MM.1S (cell line): ENCODE data around the gene CCR5AS.

Source experiments
- DNase-seq: peaks from one replicate; pipeline ENCODE4 v3.0.0-alpha.2; 2015
- H2AFZ ChIP-seq: fragments of 300-600 bp; sonication (generic); 2 replicates; pipeline ENCODE4 v1.6.0; 2016; ENCODE audit warnings: antibody characterized with exemption, low read length
- H3F3A ChIP-seq: fragments of 300-600 bp; sonication (generic); 2 replicates; pipeline ENCODE4 v1.6.1; 2016; ENCODE audit warnings: mild to moderate bottlenecking, antibody characterized with exemption, low read length, moderate library complexity, mixed read lengths; ENCODE audit not compliant: insufficient read depth
- H3K27ac ChIP-seq: fragments of 300-600 bp; sonication (generic); 2 replicates; pipeline ENCODE4 v1.5.1; 2016; ENCODE audit warnings: mild to moderate bottlenecking, low read length
- H3K27me3 ChIP-seq: fragments of 300-600 bp; sonication (generic); replicated peaks from 2 replicates; pipeline ENCODE4 v1.6.0; 2016; ENCODE audit warnings: low read length; ENCODE audit not compliant: insufficient read depth
- H3K36me3 ChIP-seq: fragments of 300-600 bp; sonication (generic); replicated peaks from 2 replicates; pipeline ENCODE4 v1.6.1; 2016; ENCODE audit warnings: mild to moderate bottlenecking, low read length, mixed read lengths; ENCODE audit not compliant: insufficient read depth
- H3K4me1 ChIP-seq: fragments of 300-600 bp; sonication (generic); 2 replicates; pipeline ENCODE4 v1.6.1; 2016; ENCODE audit warnings: low read length, mixed read lengths
- H3K4me2 ChIP-seq: fragments of 300-600 bp; sonication (generic); 2 replicates; pipeline ENCODE4 v1.6.0; 2016; ENCODE audit warnings: low read depth, low read length
- H3K4me3 ChIP-seq: fragments of 300-600 bp; sonication (generic); 2 replicates; pipeline ENCODE4 v1.5.1; 2016; ENCODE audit warnings: low read length, mixed read lengths
- H3K79me2 ChIP-seq: fragments of 300-600 bp; sonication (generic); 2 replicates; pipeline ENCODE4 v1.6.1; 2016; ENCODE audit warnings: mixed run types, low read length, mixed read lengths
- H3K9ac ChIP-seq: fragments of 300-600 bp; sonication (generic); 2 replicates; pipeline ENCODE4 v1.6.1; 2016; ENCODE audit warnings: low read length, mixed read lengths
- H3K9me2 ChIP-seq: fragments of 300-600 bp; sonication (generic); replicated peaks from 2 replicates; pipeline ENCODE4 v1.6.1; 2016; ENCODE audit warnings: mild to moderate bottlenecking, low read length, mixed read lengths; ENCODE audit not compliant: insufficient read depth
- H3K9me3 ChIP-seq: fragments of 300-600 bp; sonication (generic); replicated peaks from 2 replicates; pipeline ENCODE4 v1.6.1; 2016; ENCODE audit warnings: mild to moderate bottlenecking, low read length, mixed read lengths; ENCODE audit not compliant: insufficient read depth
- H4K20me1 ChIP-seq: fragments of 300-600 bp; sonication (generic); 2 replicates; pipeline ENCODE4 v1.6.1; 2016; ENCODE audit warnings: mild to moderate bottlenecking, low read length, moderate library complexity, mixed read lengths; ENCODE audit not compliant: insufficient read depth
- EZH2 ChIP-seq: fragments of 300-600 bp; sonication (generic); optimal IDR thresholded peaks from 2 replicates; pipeline ENCODE3; 2017; ENCODE audit warnings: low read depth, mild to moderate bottlenecking, antibody characterized with exemption, low read length, mixed read lengths
- EZH2phosphoT487 ChIP-seq: fragments of 300-600 bp; sonication (generic); IDR thresholded peaks from 2 replicates; pipeline ENCODE4 v1.6.1; 2018; ENCODE audit warnings: antibody characterized with exemption, low read length
- TF ChIP-seq, protein P1 (sequence below): fragments of 300-600 bp; sonication (generic); IDR thresholded peaks from 2 replicates; pipeline ENCODE4 v1.5.1; 2016; ENCODE audit warnings: antibody characterized with exemption, low read length, mixed read lengths

Gene CCR5AS

GRCh38 chr3:46353090-46353489, 53.8 kb downstream of the CCR5AS start:
- Histone ChIP-seq H2AFZ (no peak overlapping the region), H4K20me1 (no peaks in the 10 kb centered on the region), H3K27ac (no peak overlapping the region; the same call in 1 of the 2 replicates), H3K9ac (no peak overlapping the region), H3K27me3 (no peaks in the 10 kb centered on the region), H3K4me3 (no peak overlapping the region), H3K9me3 (no peaks in the 10 kb centered on the region), H3K9me2 (no peaks in the 10 kb centered on the region), H3K36me3 (no peaks in the 10 kb centered on the region), H3F3A (peaks cover 43% of the 10 kb centered on the region), H3K4me2 (no peak overlapping the region), H3K79me2 (peaks cover 17% of the 10 kb centered on the region; the same call in 1 of the 2 replicates), H3K4me1 (peaks cover 79% of the 10 kb centered on the region)
- no peak for DNase-seq
- TF ChIP-seq, protein P1, sequence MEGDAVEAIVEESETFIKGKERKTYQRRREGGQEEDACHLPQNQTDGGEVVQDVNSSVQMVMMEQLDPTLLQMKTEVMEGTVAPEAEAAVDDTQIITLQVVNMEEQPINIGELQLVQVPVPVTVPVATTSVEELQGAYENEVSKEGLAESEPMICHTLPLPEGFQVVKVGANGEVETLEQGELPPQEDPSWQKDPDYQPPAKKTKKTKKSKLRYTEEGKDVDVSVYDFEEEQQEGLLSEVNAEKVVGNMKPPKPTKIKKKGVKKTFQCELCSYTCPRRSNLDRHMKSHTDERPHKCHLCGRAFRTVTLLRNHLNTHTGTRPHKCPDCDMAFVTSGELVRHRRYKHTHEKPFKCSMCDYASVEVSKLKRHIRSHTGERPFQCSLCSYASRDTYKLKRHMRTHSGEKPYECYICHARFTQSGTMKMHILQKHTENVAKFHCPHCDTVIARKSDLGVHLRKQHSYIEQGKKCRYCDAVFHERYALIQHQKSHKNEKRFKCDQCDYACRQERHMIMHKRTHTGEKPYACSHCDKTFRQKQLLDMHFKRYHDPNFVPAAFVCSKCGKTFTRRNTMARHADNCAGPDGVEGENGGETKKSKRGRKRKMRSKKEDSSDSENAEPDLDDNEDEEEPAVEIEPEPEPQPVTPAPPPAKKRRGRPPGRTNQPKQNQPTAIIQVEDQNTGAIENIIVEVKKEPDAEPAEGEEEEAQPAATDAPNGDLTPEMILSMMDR = no peak
- TF ChIP-seq EZH2phosphoT487 = no peak
- TF ChIP-seq EZH2 = no peak

DNA sequence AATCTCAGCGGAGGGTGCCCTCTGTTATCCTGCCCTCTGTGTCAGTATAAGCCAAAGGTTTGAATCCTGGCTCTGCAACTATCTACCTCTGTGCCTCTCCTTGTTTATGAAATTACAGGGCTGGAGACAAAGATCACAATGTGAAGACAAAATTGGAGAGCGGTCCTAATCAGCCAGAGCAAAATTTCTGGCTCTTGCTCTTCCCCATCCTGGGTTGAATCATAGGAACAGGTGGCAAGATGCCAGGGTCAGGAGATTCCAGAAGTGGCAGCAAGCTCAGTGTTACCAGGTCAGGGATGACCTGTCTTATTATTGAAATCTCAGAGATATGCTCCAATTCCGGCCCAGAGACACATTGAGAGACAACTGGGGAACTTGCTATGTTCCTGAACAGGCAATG, 55.2 kb downstream of the CCR5AS start:
- H3K4me3 ChIP-seq = no peak overlapping the region
- TF ChIP-seq EZH2 = no peak
- no peak for TF ChIP-seq EZH2phosphoT487
- TF ChIP-seq, protein P1 = no peak

DNA sequence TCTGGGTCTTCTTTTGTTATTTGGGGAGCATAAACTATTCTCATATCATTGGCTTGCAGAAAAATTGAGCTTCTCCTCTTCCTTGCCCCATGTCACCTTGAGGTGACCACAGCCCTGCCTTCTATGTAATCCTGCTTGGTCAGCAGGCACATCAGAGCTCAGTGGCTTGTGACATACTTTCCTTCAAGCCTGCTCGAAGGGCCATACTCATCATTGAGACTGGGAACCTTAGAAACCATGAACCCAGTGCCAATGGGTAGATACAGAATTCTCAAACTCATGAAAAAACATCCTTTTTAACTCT, 56.7 kb downstream of the CCR5AS start:
- DNase-seq = peak; percentile 97
- Histone ChIP-seq H3K4me1 (peaks cover 76% of the 10 kb centered on the region), H3K27ac (peak overlapping the region; percentile 99), H3K9ac (peak overlapping the region; percentile 83), H3K36me3 (no peaks in the 10 kb centered on the region), H3K9me3 (no peaks in the 10 kb centered on the region), H3K27me3 (no peaks in the 10 kb centered on the region), H3K9me2 (no peaks in the 10 kb centered on the region), H3K79me2 (peaks cover 9% of the 10 kb centered on the region; the same call in 1 of the 2 replicates), H4K20me1 (no peaks in the 10 kb centered on the region), H2AFZ (no peak overlapping the region), H3K4me3 (peak overlapping the region; percentile 28), H3F3A (peaks cover 43% of the 10 kb centered on the region), H3K4me2 (peak overlapping the region; percentile 97)
- TF ChIP-seq EZH2phosphoT487 (no peak), EZH2 (no peak)
- TF ChIP-seq, protein P1 = no peak

More for the DNA sequence above, 55.2 kb downstream of the CCR5AS start:
- no peak for DNase-seq
- H4K20me1 ChIP-seq = no peaks in the 10 kb centered on the region
- no peaks in the 10 kb centered on the region for H3K36me3 ChIP-seq
- H3K4me2 ChIP-seq = peak overlapping the region; percentile 97
- H2AFZ ChIP-seq = peak overlapping the region; percentile 28; the same call in 1 of the 2 replicates
- 0 out of 2 replicates have a peak overlapping the region, but pooled peaks have one; percentile 83 for H3K9ac ChIP-seq
- no peaks in the 10 kb centered on the region for H3K9me2 ChIP-seq
- H3K4me1 ChIP-seq = peaks cover 85% of the 10 kb centered on the region
- peaks cover 43% of the 10 kb centered on the region for H3F3A ChIP-seq
- H3K79me2 ChIP-seq = peaks cover 17% of the 10 kb centered on the region; the same call in 1 of the 2 replicates
- no peaks in the 10 kb centered on the region for H3K9me3 ChIP-seq
- peak overlapping the region; percentile 99 for H3K27ac ChIP-seq
- no peaks in the 10 kb centered on the region for H3K27me3 ChIP-seq
